Kidney tubule cell (primary cell): ENCODE results near the gene FAM200B.

Source experiments
- DNase-seq: peaks from one replicate; pipeline ENCODE4 v3.0.0-alpha.2; 2018; ENCODE audit warnings: low spot score

Gene FAM200B

DNA sequence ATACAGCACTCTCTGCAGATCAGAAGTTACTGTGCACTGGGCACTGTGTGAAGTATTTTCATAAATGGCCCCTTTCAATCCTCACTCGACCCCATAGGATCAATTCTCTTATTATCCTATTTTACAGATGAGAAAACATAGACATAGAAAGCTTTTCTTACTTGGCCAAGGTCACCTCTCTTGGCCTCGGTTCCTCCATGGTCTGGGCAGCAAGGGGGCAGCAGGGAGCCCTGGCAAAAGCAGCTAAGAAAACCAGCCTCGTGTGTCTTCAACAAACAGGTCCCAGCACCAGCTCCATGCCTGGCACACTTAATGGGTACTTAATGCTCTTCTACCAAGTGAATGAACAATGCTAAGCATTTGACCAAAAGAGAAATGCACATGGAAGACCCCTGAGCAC, 55.6 kb downstream of the FAM200B start:
- DNase-seq, result no peak

DNA sequence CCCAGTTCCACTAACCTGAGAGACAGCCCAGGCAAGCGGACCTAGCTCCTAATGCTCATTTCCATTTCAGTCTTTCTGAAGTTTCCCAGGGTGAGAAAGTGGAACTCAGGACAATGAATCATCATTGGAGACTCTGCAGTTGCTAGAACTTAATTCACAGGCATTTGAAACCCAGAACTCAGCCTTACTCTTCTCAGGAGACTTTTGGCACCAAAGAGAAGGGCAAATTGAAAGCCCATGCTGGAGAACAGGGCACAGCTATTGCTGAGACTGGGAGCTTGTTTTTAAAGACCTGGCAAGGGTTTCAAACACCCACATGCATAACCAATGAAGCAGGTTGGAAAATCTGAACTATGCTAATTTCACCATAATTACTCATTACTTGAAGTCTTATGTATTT, 57.2 kb downstream of the FAM200B start:
- no peak for DNase-seq
